Uterus (tissue), 4 donors: ENCODE data around the gene FMNL2. TPM values are rescaled to one million over a fixed set of nuclear protein-coding genes. Genes with fewer than 3 reads are reported as not detected.
A peak's percentile ranks its signal among the peaks of the same experiment; 100 is the strongest.

ENCODE experiments used
- DNase-seq, 2 donors: peaks; one replicate each; pipeline ENCODE4 v3.0.0-alpha.2; 2019 to 2020
- H3K27ac ChIP-seq, 2 donors: fragments of 200-600 bp; sonication (generic); 1 replicate in 1 of 2; 2 replicates in 1 of 2; pipeline ENCODE4 v1.5.1; 2016 to 2018
- H3K27me3 ChIP-seq, 2 donors: fragments of 200-600 bp; sonication (generic); one replicate each; pipeline ENCODE4 v1.5.1; 2018 to 2019; ENCODE audit warnings: control low read depth in 1 of 2
- H3K36me3 ChIP-seq, 2 donors: fragments of 200-600 bp; sonication (generic); one replicate each; pipeline ENCODE4 v1.5.1; 2019; ENCODE audit warnings: control low read depth in 1 of 2
- H3K4me1 ChIP-seq, 2 donors: fragments of 200-600 bp; sonication (generic); one replicate each; pipeline ENCODE4 v1.5.1; 2018 to 2019; ENCODE audit warnings: control low read depth in 1 of 2
- H3K4me3 ChIP-seq, 2 donors: fragments of 200-600 bp; sonication (generic); 1 replicate in 1 of 2; 2 replicates in 1 of 2; pipeline ENCODE4 v1.5.1; 2018 to 2019; ENCODE audit warnings: mild to moderate bottlenecking in 1 of 2
- H3K9me3 ChIP-seq, 2 donors: fragments of 200-600 bp; sonication (generic); one replicate each; pipeline ENCODE4 v1.5.1; 2019; ENCODE audit warnings: control low read depth in 1 of 2
- POLR2A ChIP-seq, 2 donors: fragments of 450-650 bp; IDR thresholded peaks; one replicate each; pipeline ENCODE4 v1.6.1; 2016; ENCODE audit warnings: antibody characterized with exemption in 2 of 2, mild to moderate bottlenecking in 1 of 2, moderate library complexity in 1 of 2
- intact Hi-C: fragments of 100-400 bp; cut with DNase I; formaldehyde crosslinking; loops from one replicate; pipeline ENCODE4 v1.15.1; 2023; ENCODE audit warnings: low total_unique reads
- total RNA-seq, 4 donors: library from RNA; depleted of rRNA in 3 of 4; stranded (reverse); fragments of >200 nt in 3 of 4; gene quantifications; one replicate each; pipeline versions ENCODE4 v1.1.0 to v1.2.4, GENCODE V29; 2014 to 2023
- TF ChIP-seq, protein P1 (sequence below), 4 experiments: fragments of 200-600 bp in 2 of 4; fragments of 450-650 bp in 2 of 4; sonication (generic) in 2 of 4; IDR thresholded peaks; one replicate each; pipeline ENCODE4 v1.5.1; 2016 to 2019; ENCODE audit warnings: antibody characterized with exemption in 4 of 4, mild to moderate bottlenecking in 2 of 4, moderate library complexity in 1 of 4
- donor health status: DM: yes; HTN: yes; CAD: no.

FMNL2 gene
- total RNA-seq, 4 donors from 2014 or later, result 10.0 to 66.9 (median 33.4) TPM

DNA sequence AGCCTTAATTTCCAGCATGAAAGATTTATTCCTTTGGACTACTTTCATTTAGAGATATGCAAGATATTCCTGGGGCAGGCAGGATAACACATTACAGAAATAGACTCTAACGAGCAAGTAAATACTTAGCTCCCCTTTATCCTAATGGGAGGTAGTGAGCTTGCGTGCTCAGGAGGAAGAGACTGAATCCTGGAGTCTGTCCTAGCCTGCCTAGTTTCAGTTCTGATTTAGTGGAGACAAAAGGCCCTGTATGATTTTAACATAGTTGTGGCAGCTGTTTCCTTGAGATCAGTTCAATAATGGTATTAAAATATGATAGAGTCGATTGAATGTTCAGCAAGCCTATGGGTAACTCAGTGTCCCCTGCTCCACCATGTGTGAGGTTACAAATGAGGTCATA, 109.5 kb downstream of the FMNL2 start:
- no peaks in the 10 kb centered on the region for H3K9me3 ChIP-seq
- H3K4me3 ChIP-seq, result no peak overlapping the region
- H3K27me3 ChIP-seq, result no peaks in the 10 kb centered on the region
- no peaks in the 10 kb centered on the region for H3K36me3 ChIP-seq
- H3K27ac ChIP-seq, result peak overlapping the region in 1 of 2 donors; percentile 46
- TF ChIP-seq, protein P1, sequence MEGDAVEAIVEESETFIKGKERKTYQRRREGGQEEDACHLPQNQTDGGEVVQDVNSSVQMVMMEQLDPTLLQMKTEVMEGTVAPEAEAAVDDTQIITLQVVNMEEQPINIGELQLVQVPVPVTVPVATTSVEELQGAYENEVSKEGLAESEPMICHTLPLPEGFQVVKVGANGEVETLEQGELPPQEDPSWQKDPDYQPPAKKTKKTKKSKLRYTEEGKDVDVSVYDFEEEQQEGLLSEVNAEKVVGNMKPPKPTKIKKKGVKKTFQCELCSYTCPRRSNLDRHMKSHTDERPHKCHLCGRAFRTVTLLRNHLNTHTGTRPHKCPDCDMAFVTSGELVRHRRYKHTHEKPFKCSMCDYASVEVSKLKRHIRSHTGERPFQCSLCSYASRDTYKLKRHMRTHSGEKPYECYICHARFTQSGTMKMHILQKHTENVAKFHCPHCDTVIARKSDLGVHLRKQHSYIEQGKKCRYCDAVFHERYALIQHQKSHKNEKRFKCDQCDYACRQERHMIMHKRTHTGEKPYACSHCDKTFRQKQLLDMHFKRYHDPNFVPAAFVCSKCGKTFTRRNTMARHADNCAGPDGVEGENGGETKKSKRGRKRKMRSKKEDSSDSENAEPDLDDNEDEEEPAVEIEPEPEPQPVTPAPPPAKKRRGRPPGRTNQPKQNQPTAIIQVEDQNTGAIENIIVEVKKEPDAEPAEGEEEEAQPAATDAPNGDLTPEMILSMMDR (IDR thresholded peaks at IDR 0.05), result no peak
- TF ChIP-seq POLR2A (IDR thresholded peaks at IDR 0.05), result no peak
- intact Hi-C loops, result no loop called here
- DNase-seq, result no peak
- H3K4me1 ChIP-seq, result no peaks in the 10 kb centered on the region

DNA sequence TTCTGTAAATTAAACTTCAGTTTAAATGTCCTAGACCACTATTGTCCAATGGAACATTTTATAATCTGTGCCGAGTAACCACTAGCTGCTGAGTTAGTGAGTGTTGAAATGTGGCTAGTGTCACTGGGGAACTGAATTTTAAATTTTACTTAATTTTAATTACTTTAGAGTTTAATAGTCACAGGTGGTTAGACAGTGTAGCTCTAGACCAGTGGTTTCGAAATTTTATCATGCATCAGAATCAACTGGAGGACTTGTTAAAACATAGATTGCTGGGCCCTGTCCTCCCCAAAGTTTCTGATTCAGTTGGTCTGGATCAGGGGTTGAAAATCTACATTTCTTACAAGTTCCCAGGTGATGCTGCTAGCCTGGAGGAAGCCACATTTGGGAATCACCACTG, 110.4 kb downstream of the FMNL2 start:
- intact Hi-C loops, result no loop called here
- no peak for DNase-seq
- no peak overlapping the region for H3K4me3 ChIP-seq
- no peak overlapping the region for H3K27ac ChIP-seq
- no peaks in the 10 kb centered on the region for H3K4me1 ChIP-seq
- H3K9me3 ChIP-seq, result no peaks in the 10 kb centered on the region
- H3K27me3 ChIP-seq, result no peaks in the 10 kb centered on the region
- TF ChIP-seq, protein P1 (IDR thresholded peaks at IDR 0.05), result no peak
- TF ChIP-seq POLR2A (IDR thresholded peaks at IDR 0.05), result no peak
- no peaks in the 10 kb centered on the region for H3K36me3 ChIP-seq

DNA sequence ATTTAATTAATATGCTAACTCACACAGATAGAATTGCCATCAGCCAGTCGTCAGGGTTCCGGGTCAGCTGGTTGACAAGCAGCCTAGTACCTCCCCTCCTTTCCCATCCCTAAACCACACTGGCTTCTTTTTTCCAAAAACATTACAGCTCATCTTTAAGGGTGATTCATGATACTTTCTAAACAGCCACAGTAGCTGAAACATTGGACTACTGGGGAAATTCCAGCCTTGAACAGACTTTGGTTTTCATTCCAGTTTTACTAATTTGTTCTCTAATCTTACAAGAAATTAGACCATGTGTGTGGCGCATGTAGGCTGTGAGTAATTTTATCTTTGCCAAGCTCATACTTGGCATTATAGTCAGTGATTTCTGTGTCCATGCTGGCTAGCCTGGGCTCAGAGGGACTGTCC, 110.8 kb downstream of the FMNL2 start:
- Histone ChIP-seq H3K9me3 (no peaks in the 10 kb centered on the region), H3K27ac (no peak overlapping the region), H3K4me3 (no peak overlapping the region), H3K4me1 (no peaks in the 10 kb centered on the region), H3K27me3 (no peaks in the 10 kb centered on the region), H3K36me3 (no peaks in the 10 kb centered on the region)
- intact Hi-C loops, result no loop called here
- DNase-seq, result no peak
- TF ChIP-seq, protein P1 (IDR thresholded peaks at IDR 0.05), result no peak
- TF ChIP-seq POLR2A (IDR thresholded peaks at IDR 0.05), result no peak

DNA sequence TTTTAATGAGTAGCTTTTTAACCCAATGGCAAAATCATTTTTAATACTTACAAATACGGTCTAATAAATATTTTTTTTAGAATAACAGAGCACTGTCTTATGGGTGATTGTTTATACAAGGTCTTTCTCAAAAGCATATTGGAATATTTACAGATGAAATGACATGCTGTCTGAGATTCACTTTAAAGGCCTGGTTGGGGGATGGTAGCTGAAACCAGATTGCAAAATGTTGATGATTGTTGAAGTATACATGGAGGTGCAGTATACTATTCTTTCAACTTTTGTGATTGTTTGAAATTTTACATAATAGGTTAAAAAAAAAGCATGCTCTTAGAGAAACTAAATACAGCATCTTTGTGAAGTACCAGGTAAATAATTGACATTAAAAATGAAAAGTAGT, 111.2 kb downstream of the FMNL2 start:
- no peak for TF ChIP-seq POLR2A (IDR thresholded peaks at IDR 0.05)
- intact Hi-C loops, result no loop called here
- H3K27ac ChIP-seq, result no peak overlapping the region
- DNase-seq, result no peak
- H3K4me3 ChIP-seq, result no peak overlapping the region
- no peaks in the 10 kb centered on the region for H3K9me3 ChIP-seq
- no peaks in the 10 kb centered on the region for H3K27me3 ChIP-seq
- no peaks in the 10 kb centered on the region for H3K4me1 ChIP-seq
- H3K36me3 ChIP-seq, result no peaks in the 10 kb centered on the region

DNA sequence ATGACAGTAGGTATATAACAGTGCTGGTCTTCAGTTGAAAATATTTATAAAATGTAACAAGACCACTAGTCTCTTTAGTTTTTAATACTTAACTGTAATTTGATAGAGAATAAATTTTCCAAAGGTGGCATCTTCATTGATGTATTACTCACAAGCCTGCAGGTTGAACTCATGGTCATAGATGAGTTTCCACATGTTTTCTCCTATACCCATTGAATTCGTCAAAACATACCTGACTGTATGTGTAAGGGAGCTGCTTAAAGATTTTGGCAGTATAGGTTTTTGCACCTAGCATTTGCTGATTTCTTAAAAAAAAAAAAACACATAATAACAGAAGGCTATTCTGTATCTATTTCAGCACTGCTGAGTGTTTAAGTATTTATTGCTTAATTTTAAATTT, 112.9 kb downstream of the FMNL2 start:
- Histone ChIP-seq H3K4me3 (no peak overlapping the region), H3K9me3 (no peaks in the 10 kb centered on the region), H3K27ac (no peak overlapping the region), H3K4me1 (no peaks in the 10 kb centered on the region), H3K27me3 (no peaks in the 10 kb centered on the region), H3K36me3 (no peaks in the 10 kb centered on the region)
- DNase-seq, result no peak
- TF ChIP-seq POLR2A (IDR thresholded peaks at IDR 0.05), result no peak
- TF ChIP-seq, protein P1 (IDR thresholded peaks at IDR 0.05), result no peak
- intact Hi-C loops, result no loop called here

DNA sequence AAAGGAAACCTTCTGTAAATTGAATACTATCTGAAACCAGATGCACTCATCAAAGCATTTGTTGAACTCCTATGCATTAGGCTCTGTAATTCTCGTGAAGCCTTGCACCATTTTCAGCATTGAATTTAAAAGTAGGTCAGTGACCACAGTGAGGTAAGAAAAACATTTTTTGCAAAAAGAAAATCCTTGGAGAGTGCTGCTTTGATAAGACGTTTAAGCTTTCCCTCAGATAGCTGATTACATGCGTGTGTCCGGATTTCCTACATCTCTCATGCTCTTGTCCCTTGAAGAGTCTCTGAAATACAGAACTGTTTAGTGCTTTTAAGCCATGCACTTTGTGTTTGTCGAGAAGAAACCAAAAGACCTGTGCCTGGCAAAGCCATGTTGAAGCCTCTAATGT, 113.6 kb downstream of the FMNL2 start:
- H3K4me3 ChIP-seq, result no peak overlapping the region
- intact Hi-C loops, result no loop called here
- DNase-seq, result no peak
- no peaks in the 10 kb centered on the region for H3K36me3 ChIP-seq
- H3K9me3 ChIP-seq, result no peaks in the 10 kb centered on the region
- no peak overlapping the region for H3K27ac ChIP-seq
- H3K4me1 ChIP-seq, result no peaks in the 10 kb centered on the region
- H3K27me3 ChIP-seq, result no peaks in the 10 kb centered on the region
- TF ChIP-seq POLR2A (IDR thresholded peaks at IDR 0.05), result no peak
- TF ChIP-seq, protein P1 (IDR thresholded peaks at IDR 0.05), result no peak
